SH-SY5Y (cell line): ENCODE measurements around the gene MRPL37.

Experiments used
- GATA2 ChIP-seq: IDR thresholded peaks from 2 replicates; pipeline ENCODE4 v1.6.1; 2011; ENCODE audit warnings: mild to moderate bottlenecking, low read depth, low read length
- GATA3 ChIP-seq: IDR thresholded peaks from 2 replicates; pipeline ENCODE4 v1.6.1; 2011; ENCODE audit warnings: low read depth, mild to moderate bottlenecking, low read length, moderate library complexity

GRCh38 chr1:54227891-54228310 lies 27.9 kb downstream of the MRPL37 start:
- TF ChIP-seq GATA3, result peak; percentile 52; the same call in 1 of the 2 replicates
- peak; percentile 88 for TF ChIP-seq GATA2
